GM19240 (cell line): ENCODE results near the gene PTPRF.

Experiments used
- DNase-seq: peaks from one replicate; pipeline ENCODE4 v3.0.0; 2011; ENCODE audit warnings: low spot score; ENCODE audit not compliant: insufficient read length

Gene PTPRF

GRCh38 chr1:43604192-43604591 lies 73.5 kb downstream of the PTPRF start:
- DNase-seq: no peak

GRCh38 chr1:43605157-43605556 lies 74.5 kb downstream of the PTPRF start:
- DNase-seq: no peak

GRCh38 chr1:43605766-43606165 lies 75.1 kb downstream of the PTPRF start:
- no peak for DNase-seq

GRCh38 chr1:43606624-43607023 lies 75.9 kb downstream of the PTPRF start:
- DNase-seq: no peak

GRCh38 chr1:43608827-43609226 lies 78.1 kb downstream of the PTPRF start:
- DNase-seq: no peak

GRCh38 chr1:43610339-43610738 lies 79.7 kb downstream of the PTPRF start:
- DNase-seq: no peak

- no peak for DNase-seq
These were observed 81.3 kb downstream of the PTPRF start for GRCh38 chr1:43611950-43612349.

- no peak for DNase-seq
These were observed 81.7 kb downstream of the PTPRF start for GRCh38 chr1:43612406-43612805.

- DNase-seq: no peak
These were observed 82.6 kb downstream of the PTPRF start for GRCh38 chr1:43613075-43613942.

GRCh38 chr1:43614211-43614610 lies 83.5 kb downstream of the PTPRF start:
- DNase-seq: no peak

- no peak for DNase-seq
These were observed 84.2 kb downstream of the PTPRF start for GRCh38 chr1:43614891-43615290.

- DNase-seq: no peak
These were observed 85.7 kb downstream of the PTPRF start for GRCh38 chr1:43616383-43616782.

- no peak for DNase-seq
These were observed 86.3 kb downstream of the PTPRF start for GRCh38 chr1:43617011-43617410.

GRCh38 chr1:43617668-43618067 lies 87.0 kb downstream of the PTPRF start:
- DNase-seq: no peak

GRCh38 chr1:43618521-43619313 lies 88.0 kb downstream of the PTPRF start:
- no peak for DNase-seq

- DNase-seq: no peak
These were observed 88.7 kb downstream of the PTPRF start for GRCh38 chr1:43619314-43619790.

- DNase-seq: no peak
These were observed 89.6 kb downstream of the PTPRF start for GRCh38 chr1:43619996-43620920.

- DNase-seq: no peak
These were observed 90.3 kb downstream of the PTPRF start for GRCh38 chr1:43620956-43621355.

- no peak for DNase-seq
These were observed 90.7 kb downstream of the PTPRF start for GRCh38 chr1:43621386-43621785.

- no peak for DNase-seq
These were observed 91.2 kb downstream of the PTPRF start for GRCh38 chr1:43621861-43622260.

- DNase-seq: no peak
These were observed 91.8 kb downstream of the PTPRF start for GRCh38 chr1:43622471-43622870.
